HFF-Myc (cell line): ENCODE results near the gene SH2D5.
A peak's percentile ranks its signal among the peaks of the same experiment; 100 is the strongest.
"Not testable (repeated sequence)": the region's sequence is repeated elsewhere in the genome, so short reads cannot be mapped to it uniquely, and the experiment has no call there.

Source experiments
- DNase-seq: peaks from one replicate; pipeline ENCODE4 v3.0.0-alpha.2; 2011; ENCODE audit warnings: low read depth; ENCODE audit errors: extremely low read depth
- H3K4me3 ChIP-seq: replicated peaks from 2 replicates; pipeline ENCODE4 v1.5.1; 2011; ENCODE audit warnings: low read depth, mild to moderate bottlenecking, control low read depth, low read length
- CTCF ChIP-seq: IDR thresholded peaks from 2 replicates; pipeline ENCODE4 v1.5.1; 2012; ENCODE audit warnings: mild to moderate bottlenecking, low read depth, low read length, control low read depth; ENCODE audit errors: missing control alignments

SH2D5 gene

GRCh38 chr1:20719871-20720620, 12.5 kb downstream of the SH2D5 start:
- DNase-seq: no peak
- TF ChIP-seq CTCF: no peak
- no peak overlapping the region for H3K4me3 ChIP-seq

- no peak for DNase-seq
- TF ChIP-seq CTCF: no peak
- no peak overlapping the region for H3K4me3 ChIP-seq
Observed at GRCh38 chr1:20719261-20719660, 13.2 kb downstream of the SH2D5 start.

- not testable (repeated sequence) for DNase-seq
- peak overlapping the region; percentile 36; the same call in 1 of the 2 replicates for H3K4me3 ChIP-seq
Observed at GRCh38 chr1:20718343-20718882, 14.1 kb downstream of the SH2D5 start.

- no peak for DNase-seq
- no peak for TF ChIP-seq CTCF
- peak within 1 kb of the TSS; percentile 36 for H3K4me3 ChIP-seq
Observed at GRCh38 chr1:20717452-20718342, 14.8 kb downstream of the SH2D5 start, which contains the start of gene KIF17. KIF17 (minus strand) TSS chr1:20718007; CDS start chr1:20717706, 301 bp downstream.

- no peak for DNase-seq
- no peak for TF ChIP-seq CTCF
- no peak overlapping the region for H3K4me3 ChIP-seq
Observed at GRCh38 chr1:20716232-20716631, 16.3 kb downstream of the SH2D5 start.

- TF ChIP-seq CTCF: no peak
- no peak overlapping the region for H3K4me3 ChIP-seq
- no peak for DNase-seq
Observed at GRCh38 chr1:20715406-20715805, 17.1 kb downstream of the SH2D5 start.

GRCh38 chr1:20713440-20713839, 19.1 kb downstream of the SH2D5 start:
- DNase-seq: no peak
- H3K4me3 ChIP-seq: no peak overlapping the region
- no peak for TF ChIP-seq CTCF
